HS-27A (cell line): Measurements from ENCODE around the gene SOS2.

Experiments
- DNase-seq: peaks from one replicate; pipeline ENCODE4 v3.0.0-alpha.2; 2012; ENCODE audit warnings: low read depth, missing footprints

SOS2 gene

DNA sequence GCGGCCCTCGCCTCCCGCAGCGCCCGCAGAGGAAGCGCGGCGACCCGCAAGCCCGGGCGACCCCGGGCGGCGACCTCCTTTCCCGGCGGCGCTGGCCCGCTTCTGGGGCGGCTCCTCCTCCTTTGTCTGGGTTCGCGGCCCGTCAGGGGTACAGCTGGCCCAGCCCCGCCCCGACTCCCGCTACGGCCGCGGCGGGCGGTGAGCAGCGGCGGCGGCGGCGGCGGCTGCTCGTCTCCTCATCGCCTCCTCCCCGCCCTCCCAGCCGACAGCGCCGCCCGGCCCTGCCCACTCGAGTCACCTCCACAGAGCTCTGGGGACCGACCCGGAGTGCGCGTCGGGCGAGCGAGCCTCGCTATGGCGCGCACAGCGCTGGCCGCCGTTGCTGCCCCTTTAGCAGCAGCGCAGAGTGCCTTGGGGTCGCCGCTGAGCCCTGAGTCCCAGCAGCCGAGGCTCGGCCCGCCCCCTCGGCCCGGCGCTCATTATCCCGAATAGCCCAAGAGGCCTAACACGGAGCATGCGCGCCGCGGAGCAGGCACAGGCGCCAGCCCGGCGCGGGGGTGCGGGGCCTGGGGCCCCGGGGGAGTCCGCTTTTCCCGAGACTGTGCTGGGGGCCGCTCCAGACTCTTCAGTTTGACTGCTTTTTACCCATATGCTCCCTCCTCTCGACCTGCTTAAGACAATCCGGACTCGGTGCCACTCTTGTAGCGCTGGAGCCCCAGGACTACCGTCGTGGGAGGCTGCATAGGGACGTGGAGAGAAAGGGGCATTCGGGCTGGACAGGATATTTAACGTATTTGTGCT is at the start of gene SOS2:
TSS of gene SOS2 (minus strand) at position 104 of the 801 bp plus-strand sequence. CDS start 295 bp downstream, outside the sequence.
- peak; percentile 61 for DNase-seq

DNA sequence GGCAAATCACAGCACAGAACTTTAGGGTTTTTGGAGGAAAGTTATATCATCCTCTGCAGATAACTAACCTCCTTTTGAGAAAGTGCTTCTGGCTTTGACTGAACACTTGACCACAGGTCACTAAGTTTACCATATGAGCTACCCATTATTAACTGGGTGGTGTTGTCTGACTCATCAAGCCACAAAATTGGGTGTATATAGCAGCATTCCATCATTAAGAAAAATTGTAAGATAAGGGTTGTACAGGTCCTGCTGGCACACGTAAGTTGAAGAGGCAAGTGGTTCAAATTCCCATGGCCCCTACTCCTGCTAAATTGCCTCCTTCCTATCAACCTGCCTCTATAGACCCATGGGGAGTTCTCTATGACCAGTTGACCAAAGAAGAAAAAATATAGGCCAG is 41.1 kb upstream of the SOS2 start:
- no peak for DNase-seq

DNA sequence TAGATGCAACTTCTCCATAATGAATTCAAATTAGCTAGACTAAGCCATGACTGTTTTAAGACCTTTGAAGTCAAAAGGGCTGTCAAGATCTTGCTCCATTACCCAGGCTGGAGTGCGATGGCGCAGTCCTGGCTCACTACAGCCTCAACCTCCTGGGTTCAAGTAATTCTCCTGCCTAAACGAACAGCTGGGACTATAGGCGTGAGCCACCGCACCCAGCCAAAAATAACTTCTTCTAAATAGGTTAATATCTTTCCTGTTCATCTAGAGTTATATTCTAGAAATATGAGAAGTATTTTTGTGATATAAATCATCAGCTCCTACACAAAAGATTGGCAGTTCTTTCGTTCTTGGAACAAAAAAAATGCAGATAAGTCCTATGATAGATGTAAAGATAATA is 39.6 kb upstream of the SOS2 start:
- DNase-seq: no peak

DNA sequence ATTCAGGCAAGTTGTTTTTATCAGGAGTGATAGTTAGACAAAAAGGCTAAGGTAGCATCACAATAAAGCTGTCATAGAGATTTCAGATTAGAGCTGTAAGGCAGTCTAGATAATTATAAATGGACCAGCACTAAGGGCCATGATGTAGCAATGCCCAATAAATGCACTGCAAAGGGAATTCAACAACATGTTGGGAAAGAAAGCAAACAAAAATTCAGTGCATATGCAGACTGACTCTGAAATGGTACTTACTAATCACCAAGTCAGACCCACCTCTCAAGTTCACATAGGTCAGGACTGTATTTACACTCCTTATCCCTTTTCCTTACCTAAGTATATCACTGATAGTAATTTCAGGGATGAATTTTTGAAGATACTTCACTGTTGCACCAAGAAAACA is 33.7 kb upstream of the SOS2 start:
- no peak for DNase-seq

DNA sequence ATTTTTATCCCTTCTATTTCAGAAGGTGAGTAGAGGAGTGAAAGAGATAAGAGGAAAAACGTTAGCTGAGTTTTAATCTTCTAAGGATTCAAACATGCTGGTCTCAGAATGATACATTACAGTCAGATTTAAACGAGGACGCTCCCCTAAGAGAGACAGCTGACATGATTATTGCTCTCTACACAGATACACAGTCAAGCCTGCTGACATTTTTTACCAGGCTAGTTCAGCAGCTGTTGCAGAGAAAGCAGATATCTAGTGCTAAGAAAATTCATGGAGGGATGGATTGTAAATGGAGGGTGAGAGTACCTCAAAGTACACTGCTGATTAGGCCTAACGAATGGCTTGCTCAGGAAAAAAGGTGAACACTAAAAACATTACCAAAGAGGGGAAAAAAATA is 31.9 kb upstream of the SOS2 start:
- DNase-seq: no peak

DNA sequence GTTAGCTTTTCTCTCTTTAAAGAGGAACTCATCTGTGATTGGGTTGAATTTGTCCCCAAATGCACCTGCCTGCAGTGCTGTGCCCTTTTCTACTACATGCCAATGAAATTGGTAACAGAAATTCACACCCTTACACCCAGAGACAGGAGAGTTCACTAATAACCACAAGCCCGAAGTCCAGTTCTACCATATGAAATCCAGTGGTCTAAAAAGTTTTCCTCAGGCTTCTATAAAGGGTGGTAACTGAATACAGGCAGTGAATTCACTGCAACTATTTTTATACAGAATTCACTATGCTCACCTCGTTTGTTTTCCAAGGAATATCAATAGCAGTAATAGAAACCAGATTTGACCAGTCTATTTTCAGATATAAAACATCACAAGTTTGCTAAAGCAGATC is 31.5 kb upstream of the SOS2 start:
- DNase-seq: no peak

DNA sequence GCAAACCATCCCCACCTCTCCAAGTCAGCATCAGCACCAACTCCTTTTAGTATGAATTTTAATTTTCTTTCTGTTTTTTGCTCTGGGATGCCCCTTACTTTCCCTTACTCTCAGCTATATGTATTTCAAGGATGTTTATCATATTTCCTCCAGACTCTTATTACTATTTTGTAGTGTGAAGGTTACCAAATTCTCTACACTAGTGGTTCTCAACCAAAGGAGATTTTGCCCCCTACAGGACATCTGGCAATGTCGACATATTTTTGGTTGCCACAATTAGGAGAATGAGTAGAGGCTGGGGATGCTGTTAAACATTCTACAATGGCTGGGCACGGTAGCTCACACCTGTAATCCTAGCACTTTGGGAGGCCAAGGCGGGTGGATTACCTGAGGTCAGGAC is 29.1 kb upstream of the SOS2 start:
- no peak for DNase-seq

DNA sequence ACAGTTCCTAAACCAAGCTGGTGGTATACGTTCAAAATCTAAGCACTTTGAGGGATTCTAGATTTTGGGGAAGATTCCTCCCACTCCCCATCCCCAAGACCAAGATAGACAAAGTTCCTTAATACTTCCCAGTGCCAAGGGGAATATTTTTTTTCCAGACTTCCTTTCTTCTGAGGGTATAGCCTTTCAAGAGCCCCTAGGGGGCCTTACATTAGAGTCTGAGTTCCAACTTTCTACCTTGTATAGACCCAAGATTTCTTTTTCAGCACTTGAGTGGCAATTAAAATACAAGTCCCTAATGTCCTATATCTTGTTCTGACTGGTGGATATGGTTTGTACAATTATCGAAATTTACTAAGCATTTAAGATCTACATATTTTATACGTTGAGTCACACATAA is 28.7 kb upstream of the SOS2 start:
- no peak for DNase-seq

DNA sequence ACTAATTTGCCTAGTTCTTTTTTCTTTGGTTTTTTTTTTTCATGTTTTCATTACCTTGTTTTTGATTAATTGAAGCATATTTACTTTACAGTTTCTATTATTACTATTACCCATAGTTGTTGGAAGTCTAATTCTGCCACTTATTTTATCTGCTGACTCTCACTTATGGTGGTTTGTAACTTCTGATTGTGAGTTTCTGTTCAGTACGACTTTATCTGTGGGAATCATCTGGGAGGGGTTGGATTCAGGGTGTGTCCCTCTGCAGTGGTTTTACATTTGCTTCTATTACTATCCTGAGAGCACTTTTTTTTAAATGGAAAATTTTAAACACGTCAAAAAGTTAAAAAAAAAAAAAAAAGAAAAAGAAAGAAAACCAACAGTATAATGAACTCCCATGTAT is 26.4 kb upstream of the SOS2 start:
- DNase-seq: no peak

DNA sequence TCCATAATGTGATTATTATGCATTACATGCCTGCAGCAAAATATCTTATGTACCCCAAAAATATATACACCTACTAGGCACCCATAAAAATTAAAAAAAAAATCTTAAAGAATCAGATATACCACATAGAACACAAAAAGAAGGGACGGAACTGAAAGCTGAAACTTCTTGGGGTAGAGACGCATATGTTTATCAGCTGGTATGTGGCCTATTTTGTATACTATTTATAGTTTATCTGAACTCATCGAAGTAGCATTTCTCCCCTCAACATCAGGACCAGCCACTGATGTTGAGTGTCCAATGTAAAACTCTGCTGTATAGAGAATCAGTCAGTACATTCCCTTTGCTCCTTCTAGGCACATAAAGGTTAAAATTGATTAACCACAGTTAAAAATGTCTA is 22.9 kb upstream of the SOS2 start:
- DNase-seq: no peak

DNA sequence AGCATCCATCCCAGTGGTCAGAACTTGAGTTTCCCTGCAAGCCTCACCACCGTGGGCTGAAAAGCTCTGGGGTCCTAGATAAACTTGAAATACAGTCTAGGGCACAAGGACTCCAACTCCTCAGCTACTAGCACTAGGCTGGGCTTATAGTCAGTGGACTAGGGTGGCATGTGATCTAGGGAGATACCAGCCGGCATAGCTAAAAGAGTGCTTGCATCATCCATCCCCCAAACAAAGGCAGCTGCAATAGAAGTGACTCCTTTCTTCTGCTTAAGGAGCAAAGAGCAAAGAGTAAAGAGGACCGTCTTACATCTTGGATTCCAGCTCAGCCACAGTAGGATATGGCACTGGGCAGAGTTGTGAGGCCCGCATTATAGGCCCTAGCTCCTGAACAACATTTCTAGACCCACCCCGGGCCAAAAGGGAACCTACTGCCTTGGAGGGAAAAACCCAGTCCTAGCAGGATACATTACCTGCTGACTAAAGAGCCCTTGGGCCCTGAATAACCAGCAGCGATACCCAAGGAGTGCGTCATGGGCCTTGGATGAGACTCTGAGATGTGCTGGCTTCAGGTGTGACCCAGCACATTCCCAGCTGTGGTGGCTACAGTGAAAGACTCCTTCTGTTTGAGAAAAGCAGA is 17.9 kb upstream of the SOS2 start:
- DNase-seq: no peak

DNA sequence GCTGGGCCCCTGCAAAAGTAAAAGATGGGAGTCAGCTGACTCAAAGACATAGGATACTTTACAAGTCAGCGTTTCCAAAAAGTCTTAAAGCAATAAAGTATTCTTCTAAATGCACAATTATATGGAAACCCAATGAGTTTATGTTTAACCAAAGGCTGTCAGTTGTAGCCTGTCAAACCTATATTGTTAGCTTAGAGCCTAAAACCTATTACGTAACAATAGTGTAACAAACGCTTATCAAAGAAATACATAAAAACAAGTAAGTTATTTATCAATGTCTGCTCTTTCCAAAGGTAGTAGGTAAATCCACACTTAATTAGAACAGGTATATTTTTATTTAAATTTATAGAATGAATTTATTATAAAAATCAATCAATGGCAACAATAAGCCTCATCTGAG is 15.9 kb upstream of the SOS2 start:
- DNase-seq: no peak

DNA sequence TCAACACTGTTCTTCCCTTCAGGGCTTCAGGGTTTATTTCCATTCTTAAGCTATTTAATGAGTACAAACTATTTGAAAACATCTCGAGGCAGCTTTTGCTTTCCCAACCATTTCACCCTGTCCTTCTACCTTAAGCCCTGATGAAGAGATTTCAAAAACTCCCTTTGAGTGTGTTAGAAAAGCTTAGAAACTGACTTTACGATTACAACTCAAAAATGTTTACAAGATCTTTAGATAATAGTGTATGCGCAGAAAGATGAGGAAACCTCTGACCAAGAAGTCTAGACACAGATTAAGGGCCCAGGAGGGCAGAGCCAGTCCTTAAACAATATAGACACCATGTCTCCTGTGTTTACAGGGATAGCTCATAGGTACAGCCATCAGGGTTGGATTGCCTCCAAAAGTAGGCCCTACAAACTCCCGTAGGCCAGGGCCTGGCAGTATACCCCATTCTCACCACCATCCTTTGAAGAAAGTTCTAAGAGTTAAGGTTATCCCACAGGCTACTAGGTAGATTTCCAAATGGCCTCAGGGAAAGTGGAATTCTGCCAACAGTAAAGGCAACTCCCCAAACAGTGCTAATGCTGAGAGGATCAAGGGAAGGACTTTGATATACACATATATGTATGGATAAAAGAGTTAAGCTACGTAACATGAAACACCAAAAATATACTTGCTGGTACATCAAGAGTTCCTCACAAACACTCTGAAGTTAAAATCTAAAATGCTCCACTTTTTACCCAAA is 11.4 kb upstream of the SOS2 start:
- no peak for DNase-seq

DNA sequence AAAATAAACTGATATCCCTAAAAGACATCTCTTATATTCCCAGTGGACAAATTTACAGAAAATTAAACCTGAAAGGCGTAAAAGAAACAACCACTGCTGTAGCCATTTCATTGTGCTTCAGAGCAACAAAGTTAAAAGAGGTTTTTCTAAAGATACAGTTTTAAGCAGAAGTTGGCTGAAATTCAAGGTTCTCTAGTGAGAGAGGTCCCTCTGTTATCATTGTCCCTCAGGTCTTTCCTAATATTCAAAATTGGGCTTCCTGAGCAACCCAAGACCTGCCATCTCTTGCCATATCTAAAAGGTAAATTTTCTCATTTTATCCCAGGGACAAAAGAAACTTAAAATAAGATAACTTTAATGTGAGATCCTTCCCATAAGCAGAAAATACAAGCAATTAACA is 10.7 kb upstream of the SOS2 start:
- no peak for DNase-seq

DNA sequence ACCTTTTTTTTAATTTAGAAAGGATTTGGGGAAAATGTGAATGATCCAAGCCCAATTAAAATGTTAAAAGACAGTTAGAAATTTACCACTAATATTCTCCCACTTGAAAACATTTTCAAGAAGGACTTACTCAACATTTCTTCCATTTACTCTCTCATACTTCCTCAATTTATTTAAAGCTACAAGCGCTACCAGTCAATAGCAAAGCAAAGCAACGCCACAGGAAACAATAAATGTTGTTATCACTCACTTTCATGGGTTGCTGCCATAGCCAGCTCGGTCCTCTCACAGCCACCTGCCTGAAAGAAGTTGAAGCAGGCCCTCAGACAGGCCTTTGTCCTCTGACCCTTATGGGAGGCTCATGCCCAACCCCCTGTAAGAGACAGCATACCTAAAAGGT is 6.0 kb upstream of the SOS2 start:
- DNase-seq: no peak

DNA sequence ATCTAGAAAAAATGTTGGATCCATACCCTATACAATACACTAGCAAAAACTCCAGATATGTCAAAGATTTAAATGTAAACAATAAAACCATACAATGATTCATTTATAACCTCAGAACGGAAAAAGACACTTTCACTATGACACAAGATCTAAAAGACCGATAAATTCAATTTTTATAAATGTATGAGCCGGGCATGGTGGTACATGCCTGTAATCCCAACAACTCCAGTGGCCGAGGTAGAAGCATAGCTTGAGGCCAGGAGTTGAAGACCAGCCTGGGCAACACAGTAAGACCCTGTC is 2.5 kb upstream of the SOS2 start:
- DNase-seq: no peak

DNA sequence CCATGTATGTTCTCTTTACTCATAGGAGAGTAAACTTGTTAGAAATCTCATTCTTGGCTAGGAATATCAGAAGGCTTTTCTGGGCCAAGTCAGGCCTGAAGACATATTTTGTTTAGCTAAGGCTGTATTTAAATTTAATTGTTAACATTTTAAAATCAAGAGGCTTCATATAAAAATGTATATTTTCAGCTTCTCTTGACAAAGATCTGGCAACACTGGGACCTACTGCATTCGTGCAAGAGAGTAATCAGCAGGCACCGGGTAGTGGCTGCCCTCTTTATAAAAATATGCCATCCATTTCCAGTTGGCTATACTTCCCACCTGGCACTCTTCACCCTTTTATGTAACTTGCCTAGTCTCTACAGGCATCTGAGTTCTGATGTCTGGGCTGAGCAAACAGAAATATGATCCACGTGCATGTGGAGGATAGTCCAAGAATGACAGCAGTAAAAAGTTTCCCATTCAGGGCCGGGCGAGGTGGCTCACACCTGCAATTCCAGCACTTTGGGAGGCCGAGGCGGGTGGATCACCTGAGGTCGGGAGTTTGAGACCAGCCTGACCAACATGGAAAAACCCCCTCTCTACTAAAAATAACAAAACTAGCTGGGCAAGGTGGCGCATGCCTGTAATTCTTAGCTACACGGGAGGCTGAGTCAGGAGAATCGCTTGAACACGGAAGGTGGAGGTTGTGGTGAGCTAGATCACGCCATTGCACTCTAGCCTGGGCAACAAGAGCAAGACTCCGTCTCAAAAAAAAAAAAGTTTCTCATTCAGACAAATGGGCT is 2.0 kb upstream of the SOS2 start:
- DNase-seq: no peak

DNA sequence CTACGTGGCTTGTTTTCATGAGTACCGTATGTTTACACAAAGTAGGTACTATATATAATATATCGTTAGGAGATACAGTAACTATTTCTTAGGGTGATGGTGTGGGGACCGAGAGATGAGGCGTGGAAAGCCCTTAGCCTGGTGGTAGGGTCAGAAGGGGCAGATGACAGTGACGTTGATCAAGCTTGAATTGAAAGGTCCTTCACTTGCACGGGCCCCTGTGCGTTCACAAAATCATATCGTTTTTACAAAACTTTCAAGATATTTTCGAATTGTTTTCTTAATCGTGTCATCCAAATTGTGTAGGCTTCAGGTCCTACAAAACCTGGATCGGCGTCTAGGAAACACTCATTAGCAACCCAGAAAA is 881 bp upstream of the SOS2 start:
- DNase-seq: no peak

DNA sequence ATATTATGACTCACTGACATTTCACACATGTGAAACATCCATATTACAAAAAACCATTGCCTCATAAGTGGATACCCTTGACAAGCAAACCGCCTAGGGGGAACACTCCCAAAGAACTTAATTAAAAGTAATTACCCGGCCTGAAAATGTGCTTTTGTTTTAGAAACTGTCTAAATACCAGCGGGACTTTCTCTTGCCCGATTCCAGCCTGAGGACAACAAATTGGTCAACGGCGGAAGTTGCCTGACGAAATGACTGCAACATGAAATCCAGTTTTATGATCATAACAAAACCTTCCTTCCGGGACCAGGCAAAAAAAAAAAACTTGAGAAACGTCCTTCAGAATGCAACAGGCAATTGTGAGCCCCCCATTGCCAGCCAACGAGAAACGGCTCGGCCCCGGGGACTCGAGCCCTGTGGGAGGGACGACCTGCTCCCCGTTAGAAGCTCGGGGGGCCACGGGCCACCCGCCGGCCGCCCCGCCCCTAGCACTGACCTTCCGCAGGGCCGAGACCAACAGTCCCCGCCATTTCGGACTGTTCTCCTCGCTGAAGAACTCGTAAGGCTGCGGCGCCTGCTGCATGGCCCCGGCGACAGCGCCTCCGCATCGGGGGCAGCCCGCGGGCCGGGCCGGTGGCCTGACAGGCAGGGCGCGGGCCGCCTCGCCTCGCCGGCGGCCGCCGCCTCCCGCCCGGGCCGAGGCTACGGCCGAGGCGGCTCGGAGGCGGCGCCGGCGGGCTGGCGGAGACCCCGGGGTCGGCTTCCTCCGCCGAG is 490 bp downstream of the SOS2 start:
- DNase-seq: peak; percentile 38

DNA sequence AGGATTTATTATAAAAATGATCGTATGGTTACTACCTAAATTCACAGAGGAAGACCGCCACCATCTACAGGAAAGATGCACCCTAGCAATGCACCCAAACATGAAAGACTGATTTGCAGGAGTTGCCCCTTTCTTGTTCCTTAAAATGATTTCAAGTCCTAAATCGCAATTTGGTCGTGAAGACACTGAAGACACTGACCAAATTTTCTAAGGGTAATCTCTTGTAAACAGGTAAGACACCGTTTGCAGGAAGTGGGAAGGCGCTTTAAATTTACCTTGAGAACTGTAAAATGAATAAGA is 1.0 kb downstream of the SOS2 start:
- peak; percentile 3 for DNase-seq

DNA sequence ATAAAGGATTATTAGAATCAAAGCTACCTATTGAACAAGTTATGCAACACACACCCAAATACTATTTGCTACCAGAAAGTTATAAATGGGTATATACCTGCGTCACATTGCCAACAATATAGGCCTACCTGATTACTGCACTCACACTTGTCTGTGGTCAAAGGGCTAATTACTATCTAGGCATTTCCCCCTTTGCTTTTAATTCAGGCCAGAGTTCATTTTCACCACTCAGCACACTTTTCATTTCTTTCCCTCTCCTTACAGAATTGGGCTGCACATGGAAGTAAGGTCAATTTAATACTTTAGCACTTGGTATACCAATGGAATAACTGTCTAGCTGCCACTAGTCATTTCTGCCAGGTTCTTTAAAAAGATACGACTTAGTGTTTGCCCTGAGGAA is 1.7 kb downstream of the SOS2 start:
- DNase-seq: no peak

DNA sequence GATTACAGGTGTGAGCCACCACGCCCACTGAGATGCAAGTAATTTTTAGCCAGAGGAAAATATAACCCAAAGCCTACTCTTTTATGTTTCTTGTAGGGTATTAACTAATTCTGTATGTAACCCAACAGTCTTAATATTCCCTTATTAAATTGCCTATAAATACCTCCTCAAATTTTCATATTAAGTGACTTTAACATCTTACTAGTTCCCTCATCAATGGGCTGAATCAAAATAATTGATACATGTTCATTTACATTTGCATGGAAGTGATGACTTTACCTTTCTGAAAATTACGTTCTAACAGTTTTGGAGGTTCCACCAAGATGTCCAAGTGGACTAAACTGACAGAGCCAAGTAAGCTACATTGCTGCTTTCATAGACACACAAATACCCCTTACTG is 3.1 kb downstream of the SOS2 start:
- DNase-seq: no peak
